ENCODE measurements around the gene SORBS1.
"Not testable (repeated sequence)": the region's sequence is repeated elsewhere in the genome, so short reads cannot be mapped to it uniquely, and the experiment has no call there.

The SORBS1 gene

GRCh38 chr10:95480102-95480900, 80.9 kb downstream of the SORBS1 start:
- DNase-seq, result no peak

GRCh38 chr10:95478935-95479334, 82.2 kb downstream of the SORBS1 start:
- no peak for DNase-seq

GRCh38 chr10:95478185-95478584, 83.0 kb downstream of the SORBS1 start:
- DNase-seq, result no peak

GRCh38 chr10:95477175-95477520, 84.0 kb downstream of the SORBS1 start:
- no peak for DNase-seq

- DNase-seq, result no peak
Measured at GRCh38 chr10:95476469-95477174, 84.5 kb downstream of the SORBS1 start.

GRCh38 chr10:95475827-95476468, 85.2 kb downstream of the SORBS1 start:
- DNase-seq, result no peak

GRCh38 chr10:95475003-95475383, 86.2 kb downstream of the SORBS1 start:
- no peak for DNase-seq

- no peak for DNase-seq
Measured at GRCh38 chr10:95474228-95475002, 86.8 kb downstream of the SORBS1 start.

- no peak for DNase-seq
Measured at GRCh38 chr10:95472304-95473088, 88.7 kb downstream of the SORBS1 start.

GRCh38 chr10:95469676-95470075, 91.5 kb downstream of the SORBS1 start:
- no peak for DNase-seq

GRCh38 chr10:95469251-95469650, 91.9 kb downstream of the SORBS1 start:
- DNase-seq, result no peak

GRCh38 chr10:95467642-95468041, 93.5 kb downstream of the SORBS1 start:
- DNase-seq, result not testable (repeated sequence)

GRCh38 chr10:95467162-95467599, 94.0 kb downstream of the SORBS1 start:
- no peak for DNase-seq

- no peak for DNase-seq
Measured at GRCh38 chr10:95466436-95466835, 94.7 kb downstream of the SORBS1 start.

- no peak for DNase-seq
Measured at GRCh38 chr10:95464280-95464679, 96.9 kb downstream of the SORBS1 start.

GRCh38 chr10:95462740-95463667, 98.2 kb downstream of the SORBS1 start:
- no peak for DNase-seq

GRCh38 chr10:95461611-95462010, 99.6 kb downstream of the SORBS1 start:
- no peak for DNase-seq

GRCh38 chr10:95459446-95460045, 101.6 kb downstream of the SORBS1 start:
- no peak for DNase-seq

GRCh38 chr10:95458871-95459270, 102.3 kb downstream of the SORBS1 start:
- DNase-seq, result no peak

- no peak for DNase-seq
Measured at GRCh38 chr10:95458014-95458413, 103.2 kb downstream of the SORBS1 start.

Data from CD4-positive, alpha-beta T cell treated with Interleukin-12 subunit alpha and Interleukin-12 subunit beta, for 1 hour (primary cell).